Measurements from ENCODE around the gene GALNT18. TPM values are rescaled to one million over a fixed set of nuclear protein-coding genes. Genes with fewer than 3 reads are reported as not detected.

The GALNT18 gene
- total and polyA plus RNA-seq, 4 donors = 17.7 to 109 (median 63.7) TPM

- Histone ChIP-seq H3K4me3 (no peak overlapping the region), H3K27me3 (ENCODE audit: control insufficient read depth in 3 of 3, insufficient read depth in 3 of 3, low read length in 2 of 3) (no peaks in the 10 kb centered on the region), H3K36me3 (ENCODE audit: control insufficient read depth in 4 of 4, insufficient read depth in 4 of 4, low read length in 4 of 4) (peaks cover 0 to 1% (median 0%) of the 10 kb centered on the region in 4 donors), H3K9me3 (ENCODE audit: control insufficient read depth in 4 of 4, insufficient read depth in 3 of 4, low read length in 3 of 4) (no peaks in the 10 kb centered on the region), H3K4me1 (ENCODE audit: control insufficient read depth in 5 of 5, insufficient read depth in 5 of 5, low read length in 5 of 5) (peaks cover 0 to 31% (median 4%) of the 10 kb centered on the region in 5 donors), H3K9ac (ENCODE audit: insufficient read depth in 1 of 2, low read length in 2 of 2) (no peak overlapping the region), H3K27ac (ENCODE audit: low read depth in 1 of 2, low read length in 1 of 2) (no peak overlapping the region)
- DNase-seq = no peak
- ATAC-seq (ENCODE audit: insufficient read depth, low FRiP score) = no peak
- no peak for TF ChIP-seq CTCF (IDR thresholded peaks at IDR 0.05; ENCODE audit: control extremely low read depth, extremely low read depth)
Observed at GRCh38 chr11:11570823-11571222, 51.0 kb downstream of the GALNT18 start.

- H3K9ac ChIP-seq (ENCODE audit: insufficient read depth in 1 of 2, low read length in 2 of 2) = no peak overlapping the region
- 50 to 53% methylated on average over 14 of the region's 14 CpGs for WGBS, 2 donors
- no peak overlapping the region for H3K4me3 ChIP-seq
- no peaks in the 10 kb centered on the region for H3K9me3 ChIP-seq (ENCODE audit: control insufficient read depth in 4 of 4, insufficient read depth in 3 of 4, low read length in 3 of 4)
- H3K27ac ChIP-seq (ENCODE audit: low read depth in 1 of 2, low read length in 1 of 2) = peak overlapping the region; percentile 43 to 57
- TF ChIP-seq CTCF (IDR thresholded peaks at IDR 0.05; ENCODE audit: control extremely low read depth, extremely low read depth) = no peak
- ATAC-seq (ENCODE audit: insufficient read depth, low FRiP score) (peak; percentile 83), DNase-seq (peak; percentile 59 to 85 (median 62))
- peaks cover 0 to 1% (median 0%) of the 10 kb centered on the region in 4 donors for H3K36me3 ChIP-seq (ENCODE audit: control insufficient read depth in 4 of 4, insufficient read depth in 4 of 4, low read length in 4 of 4)
- no peaks in the 10 kb centered on the region for H3K27me3 ChIP-seq (ENCODE audit: control insufficient read depth in 3 of 3, insufficient read depth in 3 of 3, low read length in 2 of 3)
- H3K4me1 ChIP-seq (ENCODE audit: control insufficient read depth in 5 of 5, insufficient read depth in 5 of 5, low read length in 5 of 5) = peaks cover 0 to 33% (median 4%) of the 10 kb centered on the region in 5 donors
Observed at GRCh38 chr11:11569936-11570491, 51.8 kb downstream of the GALNT18 start.

GRCh38 chr11:11568651-11569229 is 53.1 kb downstream of the GALNT18 start:
- H3K4me3 ChIP-seq = no peak overlapping the region
- DNase-seq (no peak), ATAC-seq (ENCODE audit: insufficient read depth, low FRiP score) (no peak)
- H3K36me3 ChIP-seq (ENCODE audit: control insufficient read depth in 4 of 4, insufficient read depth in 4 of 4, low read length in 4 of 4) = peaks cover 0 to 1% (median 0%) of the 10 kb centered on the region in 4 donors
- no peak overlapping the region for H3K27ac ChIP-seq (ENCODE audit: low read depth in 1 of 2, low read length in 1 of 2)
- H3K9ac ChIP-seq (ENCODE audit: insufficient read depth in 1 of 2, low read length in 2 of 2) = no peak overlapping the region
- TF ChIP-seq CTCF (IDR thresholded peaks at IDR 0.05; ENCODE audit: control extremely low read depth, extremely low read depth) = no peak
- 80 to 90% methylated on average over 3 of the region's 3 CpGs for WGBS, 2 donors
- no peaks in the 10 kb centered on the region for H3K9me3 ChIP-seq (ENCODE audit: control insufficient read depth in 4 of 4, insufficient read depth in 3 of 4, low read length in 3 of 4)
- H3K4me1 ChIP-seq (ENCODE audit: control insufficient read depth in 5 of 5, insufficient read depth in 5 of 5, low read length in 5 of 5) = peaks cover 3 to 38% (median 4%) of the 10 kb centered on the region in 5 donors
- H3K27me3 ChIP-seq (ENCODE audit: control insufficient read depth in 3 of 3, insufficient read depth in 3 of 3, low read length in 2 of 3) = no peaks in the 10 kb centered on the region
